Measurements from ENCODE around the gene PPP1R37.

DNA sequence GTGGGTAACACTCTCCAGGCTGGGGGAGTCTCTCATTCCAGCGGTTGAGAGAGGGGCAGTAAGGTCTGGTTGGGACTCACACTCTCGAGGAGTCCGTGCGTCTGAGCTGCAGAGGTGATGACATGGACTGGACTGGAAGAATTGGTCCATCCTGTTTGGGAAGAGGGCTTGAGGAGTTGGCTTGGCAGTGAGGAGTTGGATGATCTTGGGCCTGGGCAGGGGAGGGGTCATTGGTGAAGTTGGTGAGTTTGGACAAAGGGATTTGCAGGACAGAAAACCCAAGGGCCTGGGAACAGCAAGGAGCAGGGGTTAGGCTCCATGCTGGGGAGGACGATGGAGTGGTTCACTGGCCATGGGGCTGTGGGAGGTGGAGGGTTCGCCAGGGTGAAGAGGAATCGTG, 3.7 kb downstream of the PPP1R37 start:
- TF ChIP-seq, protein P1, sequence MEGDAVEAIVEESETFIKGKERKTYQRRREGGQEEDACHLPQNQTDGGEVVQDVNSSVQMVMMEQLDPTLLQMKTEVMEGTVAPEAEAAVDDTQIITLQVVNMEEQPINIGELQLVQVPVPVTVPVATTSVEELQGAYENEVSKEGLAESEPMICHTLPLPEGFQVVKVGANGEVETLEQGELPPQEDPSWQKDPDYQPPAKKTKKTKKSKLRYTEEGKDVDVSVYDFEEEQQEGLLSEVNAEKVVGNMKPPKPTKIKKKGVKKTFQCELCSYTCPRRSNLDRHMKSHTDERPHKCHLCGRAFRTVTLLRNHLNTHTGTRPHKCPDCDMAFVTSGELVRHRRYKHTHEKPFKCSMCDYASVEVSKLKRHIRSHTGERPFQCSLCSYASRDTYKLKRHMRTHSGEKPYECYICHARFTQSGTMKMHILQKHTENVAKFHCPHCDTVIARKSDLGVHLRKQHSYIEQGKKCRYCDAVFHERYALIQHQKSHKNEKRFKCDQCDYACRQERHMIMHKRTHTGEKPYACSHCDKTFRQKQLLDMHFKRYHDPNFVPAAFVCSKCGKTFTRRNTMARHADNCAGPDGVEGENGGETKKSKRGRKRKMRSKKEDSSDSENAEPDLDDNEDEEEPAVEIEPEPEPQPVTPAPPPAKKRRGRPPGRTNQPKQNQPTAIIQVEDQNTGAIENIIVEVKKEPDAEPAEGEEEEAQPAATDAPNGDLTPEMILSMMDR (IDR thresholded peaks at IDR 0.05; ENCODE audit: poor library complexity), result no peak
- TF ChIP-seq EZH2 (IDR thresholded peaks at IDR 0.05; ENCODE audit: borderline replicate concordance), result no peak
